H1 (cell line): Measurements from ENCODE around the gene TTI1.

Experiments used
- CTCF ChIP-seq, 3 experiments: IDR thresholded peaks; 1 replicate in 2 of 3; 2 replicates in 1 of 3; pipeline versions ENCODE4 v1.5.1 to v1.6.1; 2011; ENCODE audit warnings: low read length in 3 of 3, mild to moderate bottlenecking in 3 of 3, inconsistent platforms in 2 of 3, low read depth in 1 of 3, moderate library complexity in 1 of 3; ENCODE audit not compliant: insufficient read depth in 1 of 3; ENCODE audit errors: control extremely low read depth in 1 of 3
- EZH2 ChIP-seq: fragments of 200-600 bp; sonication (generic); IDR thresholded peaks from 2 replicates; pipeline ENCODE4 v1.7.1; 2012; ENCODE audit warnings: low read depth, mild to moderate bottlenecking, moderate library complexity, low read length, inconsistent platforms; ENCODE audit not compliant: severe bottlenecking
- JUN ChIP-seq: IDR thresholded peaks from 2 replicates; pipeline ENCODE4 v1.6.1; 2011; ENCODE audit warnings: low read depth, mild to moderate bottlenecking, improper control_type of control experiment, low read length
- KDM1A ChIP-seq: fragments of 200-600, 300-600 bp; sonication (generic); IDR thresholded peaks from 2 replicates; pipeline ENCODE4 v1.7.1; 2016; ENCODE audit warnings: mild to moderate bottlenecking, low read length, borderline replicate concordance
- POLR2A ChIP-seq, 2 experiments: IDR thresholded peaks; 1 replicate in 1 of 2; 2 replicates in 1 of 2; pipeline ENCODE4 v1.6.1; 2011; ENCODE audit warnings: low read depth in 2 of 2, low read length in 2 of 2, mild to moderate bottlenecking in 2 of 2; ENCODE audit errors: control extremely low read depth in 1 of 2

GRCh38 chr20:38018385-38018784 is 14.9 kb downstream of the TTI1 start:
- TF ChIP-seq POLR2A (IDR thresholded peaks at IDR 0.05; ENCODE audit: control extremely low read depth in 1 of 2, low read depth in 2 of 2, low read length in 2 of 2) (no peak), CTCF (IDR thresholded peaks at IDR 0.05; ENCODE audit: control extremely low read depth in 1 of 3, insufficient read depth in 1 of 3, low read depth in 1 of 3, low read length in 3 of 3) (no peak), KDM1A (no peak), JUN (no peak), EZH2 (no peak)
